ENCODE results near the gene SPATA32.
"Not testable (repeated sequence)": the region's sequence is repeated elsewhere in the genome, so short reads cannot be mapped to it uniquely, and the experiment has no call there.

The SPATA32 gene

GRCh38 chr17:45270828-45271418 is 9.0 kb upstream of the SPATA32 start:
- peak; percentile 59 for DNase-seq

- DNase-seq = no peak
These were observed 8.0 kb upstream of the SPATA32 start for GRCh38 chr17:45269912-45270311.

GRCh38 chr17:45267436-45268055 is 5.7 kb upstream of the SPATA32 start:
- DNase-seq = no peak

GRCh38 chr17:45266372-45266926 is 4.6 kb upstream of the SPATA32 start:
- no peak for DNase-seq

GRCh38 chr17:45265821-45266220 is 3.9 kb upstream of the SPATA32 start:
- DNase-seq = peak; percentile 47

DNA sequence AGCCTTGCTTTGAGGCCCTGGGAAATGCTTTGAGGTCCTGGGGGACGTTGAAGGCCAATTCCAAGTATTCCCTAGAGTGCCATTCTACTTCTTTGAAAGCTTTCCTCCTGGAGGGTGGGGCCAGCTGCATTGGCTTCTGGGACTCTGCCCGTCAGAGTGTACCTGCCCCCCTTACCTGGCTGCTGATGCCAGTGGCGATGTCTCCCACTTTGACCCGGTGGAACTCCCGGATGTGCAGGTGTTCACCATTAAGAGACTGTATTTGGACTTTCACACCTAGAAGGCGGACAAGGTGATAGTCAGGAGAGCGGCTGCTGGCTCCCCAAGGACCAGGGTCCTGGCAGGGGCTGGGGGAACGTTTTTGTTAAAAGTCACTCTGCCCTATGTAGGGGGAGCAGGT is 3.1 kb upstream of the SPATA32 start:
- DNase-seq = no peak

DNA sequence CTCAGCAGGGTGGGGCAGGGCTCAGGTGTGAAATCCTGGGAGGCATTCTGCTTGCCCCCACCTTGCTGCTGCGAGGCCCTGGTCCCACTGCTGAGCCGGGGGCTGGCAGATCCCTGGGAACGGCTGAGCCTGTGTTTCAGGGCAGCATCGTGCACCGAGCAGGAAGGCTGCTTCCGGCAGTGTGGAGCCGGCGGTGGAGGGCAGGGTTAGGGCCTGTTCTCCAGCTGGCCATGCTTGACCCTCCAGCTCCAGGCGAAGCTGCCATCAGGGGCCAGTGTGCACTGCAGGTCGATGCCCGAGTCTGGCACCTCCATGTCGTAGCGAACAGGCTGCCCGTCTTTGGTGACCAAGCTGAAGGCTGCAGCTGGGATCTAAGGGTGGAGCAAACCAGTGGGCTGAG is 2.5 kb upstream of the SPATA32 start:
- no peak for DNase-seq

- DNase-seq = no peak
These were observed 1.6 kb upstream of the SPATA32 start for GRCh38 chr17:45263477-45263860.

GRCh38 chr17:45262516-45263476 is 902 bp upstream of the SPATA32 start:
- DNase-seq = peak; percentile 41

DNA sequence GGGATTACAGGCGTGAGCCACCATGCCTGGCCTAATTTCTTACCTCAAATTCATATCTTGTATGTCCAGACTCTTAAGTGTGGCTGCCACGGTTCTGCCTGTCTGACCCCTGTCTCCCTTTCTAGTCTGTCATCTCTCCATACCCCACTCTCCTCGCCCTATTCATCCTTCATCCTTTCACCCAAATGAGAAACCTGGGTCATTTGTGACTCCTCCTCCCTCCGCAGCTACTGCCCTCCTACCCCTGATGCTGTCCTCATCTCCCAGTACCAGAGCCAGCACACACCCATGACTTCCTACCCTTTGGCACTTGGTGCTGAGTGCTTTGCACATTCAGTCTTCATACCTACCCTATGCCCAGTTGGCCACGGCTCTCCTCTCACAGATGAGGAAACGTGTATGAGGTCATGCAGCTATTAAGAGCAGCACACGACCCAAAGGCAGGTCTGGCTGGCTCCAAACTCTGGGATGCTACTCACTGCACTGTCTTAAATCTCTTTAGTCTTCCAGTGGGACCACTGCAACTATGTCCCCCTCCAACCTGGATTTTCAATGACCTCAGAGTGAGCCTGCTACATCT is 1.6 kb downstream of the SPATA32 start:
- no peak for DNase-seq

DNA sequence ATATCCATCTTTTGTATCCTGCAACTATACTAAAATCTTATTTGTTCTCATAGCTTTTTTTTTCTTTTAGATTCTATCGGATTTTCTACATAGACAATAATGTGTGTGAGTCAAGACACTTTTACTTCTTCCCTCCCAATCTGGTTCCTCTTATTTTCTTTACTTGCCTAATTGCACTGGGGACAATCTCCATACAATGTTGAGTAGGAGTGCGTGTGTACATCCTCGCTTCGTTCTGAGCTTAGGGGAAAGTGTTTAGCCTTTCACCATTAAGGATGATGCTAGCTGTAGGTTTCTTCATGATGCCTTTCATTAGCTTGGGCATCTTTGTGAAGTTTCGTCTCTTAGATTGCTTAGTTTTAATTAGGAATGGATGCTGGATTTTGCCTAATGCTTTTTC is 2.9 kb downstream of the SPATA32 start:
- DNase-seq = no peak

DNA sequence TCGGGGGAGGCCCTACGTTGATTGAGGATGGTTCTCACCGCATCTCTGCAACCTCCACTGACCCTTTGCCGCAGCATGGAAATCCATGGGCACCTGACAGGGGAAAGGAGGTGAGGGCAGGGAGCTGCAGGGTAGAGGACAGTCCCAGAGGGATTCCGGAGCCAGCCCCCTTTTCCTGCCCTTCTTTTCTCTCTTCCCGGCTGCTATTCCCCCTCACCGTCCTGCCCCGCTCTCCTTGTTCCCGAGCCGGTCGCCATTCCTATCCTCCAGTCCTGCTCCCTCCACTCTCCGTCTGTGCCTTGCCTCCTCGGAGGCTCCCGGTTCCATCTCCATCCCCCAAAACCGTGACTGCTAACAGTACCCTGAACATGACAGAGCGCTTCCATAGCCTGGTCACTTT is 4.8 kb downstream of the SPATA32 start:
- no peak for DNase-seq

DNA sequence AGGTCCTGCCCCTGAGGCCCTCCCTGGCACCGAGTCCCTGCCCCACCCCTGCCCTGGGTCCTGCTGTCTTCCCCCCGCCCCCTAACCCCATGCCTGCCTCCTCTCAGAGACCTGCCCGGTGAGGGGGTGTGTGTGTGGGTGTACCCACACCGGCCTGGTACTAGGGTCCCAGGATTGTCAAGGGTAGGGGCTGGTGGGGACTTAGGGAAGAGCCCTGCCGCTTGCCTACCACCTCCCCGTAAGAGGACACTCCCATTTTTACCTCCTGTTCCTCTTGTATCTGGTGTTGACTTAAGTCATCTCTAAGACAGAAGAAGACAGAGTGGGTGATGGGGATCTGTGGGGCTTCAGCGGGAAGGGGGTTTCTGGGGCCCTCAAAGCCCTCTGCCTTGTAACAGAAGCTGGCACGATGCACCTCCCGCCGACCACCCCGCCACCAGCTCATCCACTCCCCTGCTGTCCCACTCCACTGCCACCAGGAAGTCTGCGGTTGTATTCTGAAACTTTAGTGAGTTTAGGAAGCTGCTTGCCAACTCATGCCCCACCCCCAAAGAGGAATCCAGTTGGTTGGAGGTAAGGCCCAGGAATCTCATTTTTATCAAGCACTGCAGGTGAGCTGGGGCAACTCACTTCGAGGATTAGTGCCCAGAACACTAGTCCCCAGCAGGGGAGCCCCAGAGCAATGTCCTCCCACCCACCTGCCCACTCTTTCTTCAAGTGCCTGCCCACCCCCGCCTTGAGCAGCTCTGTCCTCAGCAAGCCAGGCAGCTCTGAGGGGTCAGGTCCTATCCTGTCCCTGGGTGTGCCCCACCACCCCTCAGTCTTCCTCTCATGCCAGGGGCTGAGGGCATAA is 5.6 kb downstream of the SPATA32 start:
- DNase-seq = no peak

- DNase-seq = no peak
These were observed 6.5 kb downstream of the SPATA32 start for GRCh38 chr17:45255358-45255757.

DNA sequence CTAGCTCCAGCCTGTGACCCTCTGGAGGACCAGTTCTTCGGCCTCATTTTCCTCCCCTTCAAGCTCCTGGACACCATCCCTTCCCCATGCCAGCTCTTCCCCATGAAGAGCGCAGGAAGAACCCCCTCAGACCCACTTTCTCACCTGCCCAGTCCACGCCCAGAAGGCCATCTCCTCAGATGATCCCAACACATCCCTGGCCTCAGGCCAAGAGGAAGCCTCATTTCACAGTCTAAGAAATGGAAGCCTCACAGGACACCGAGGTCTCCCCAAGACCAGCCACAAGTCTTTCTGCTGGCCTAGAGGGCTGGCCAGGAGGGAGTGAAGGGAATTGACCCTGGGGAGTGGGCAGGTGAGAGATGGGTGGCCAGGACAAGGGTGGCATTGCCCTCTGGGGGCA is 8.0 kb downstream of the SPATA32 start:
- no peak for DNase-seq

- DNase-seq = not testable (repeated sequence)
These were observed 8.7 kb downstream of the SPATA32 start for GRCh38 chr17:45253237-45253636.

GRCh38 chr17:45251931-45252330 is 10.0 kb downstream of the SPATA32 start:
- DNase-seq = no peak

GRCh38 chr17:45248132-45248957 is 13.5 kb downstream of the SPATA32 start:
- DNase-seq = peak; percentile 86

DNA sequence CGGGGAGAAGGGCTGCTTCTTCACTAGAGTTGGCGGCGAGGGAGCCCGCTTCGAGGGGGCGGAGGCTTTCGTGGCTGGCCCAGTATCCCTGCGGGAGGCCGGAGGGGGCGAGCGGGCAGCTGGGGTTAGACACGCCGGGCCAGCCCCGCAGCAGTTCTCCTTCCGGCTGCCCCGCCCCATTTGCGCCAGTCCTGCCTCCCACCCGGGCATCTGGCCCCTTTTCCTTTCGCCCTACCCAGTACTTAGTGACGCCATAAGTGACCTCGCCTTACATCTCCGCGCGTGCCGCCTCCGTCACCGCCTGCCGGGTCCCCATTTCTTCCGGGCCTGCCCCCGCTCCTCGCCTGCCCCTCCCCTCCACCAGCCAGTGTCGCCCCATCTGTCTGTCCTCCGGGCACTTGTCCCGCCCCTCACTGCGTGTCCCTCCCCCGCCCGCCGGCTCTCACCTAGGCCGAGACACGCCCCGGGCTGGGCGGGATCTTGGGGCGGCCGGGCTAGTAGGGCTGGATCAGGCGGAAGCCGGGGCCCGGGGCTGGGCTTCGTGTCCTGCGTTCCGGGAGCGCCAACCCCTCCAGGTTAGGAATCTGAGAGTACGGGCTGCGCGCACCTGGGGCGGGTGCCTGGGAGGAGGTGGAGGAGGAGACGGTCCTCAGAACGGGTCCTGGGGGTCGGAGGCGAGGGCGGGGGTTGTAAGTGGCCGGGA is 14.3 kb downstream of the SPATA32 start:
- peak; percentile 100 for DNase-seq

DNA sequence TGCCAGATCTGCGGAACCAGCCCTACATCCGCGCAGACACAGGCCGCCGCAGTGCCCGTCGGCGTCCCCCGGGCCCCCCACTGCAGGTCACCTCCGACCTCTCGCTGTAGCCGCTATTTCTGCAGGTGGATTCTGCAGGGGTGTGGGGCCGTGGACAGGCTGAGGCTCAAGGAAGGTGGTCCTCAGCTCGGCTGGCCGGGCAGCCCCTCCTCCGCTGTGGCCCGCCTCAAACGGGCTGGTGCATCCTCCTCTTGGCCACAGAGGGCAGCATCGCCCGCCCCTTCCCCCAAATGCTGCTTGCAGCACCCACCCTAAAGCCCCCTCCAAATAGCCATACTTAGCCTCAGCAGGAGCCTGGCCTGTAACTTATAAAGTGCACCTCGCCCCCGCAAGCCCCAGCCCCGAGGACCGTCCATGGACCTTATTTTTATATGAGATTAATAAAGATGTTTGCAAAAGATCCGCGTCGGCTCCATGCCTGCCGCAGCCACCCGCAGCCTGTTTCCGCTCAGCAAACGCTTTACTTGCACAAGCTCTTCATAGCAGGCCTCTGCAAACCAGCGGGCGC is 14.9 kb downstream of the SPATA32 start:
- peak; percentile 77 for DNase-seq

Data from DMS53 (cell line).